NCI-H1092 treated with DMSO at 0.1 percent for 48 hours (cell line): ENCODE results near the gene PARN.
"Not testable (repeated sequence)": the region's sequence is repeated elsewhere in the genome, so short reads cannot be mapped to it uniquely, and the experiment has no call there.

Source experiments
- DNase-seq: peaks from one replicate; lab custom pipeline; 2025; lab: John Stamatoyannopoulos, UW

PARN gene

DNA sequence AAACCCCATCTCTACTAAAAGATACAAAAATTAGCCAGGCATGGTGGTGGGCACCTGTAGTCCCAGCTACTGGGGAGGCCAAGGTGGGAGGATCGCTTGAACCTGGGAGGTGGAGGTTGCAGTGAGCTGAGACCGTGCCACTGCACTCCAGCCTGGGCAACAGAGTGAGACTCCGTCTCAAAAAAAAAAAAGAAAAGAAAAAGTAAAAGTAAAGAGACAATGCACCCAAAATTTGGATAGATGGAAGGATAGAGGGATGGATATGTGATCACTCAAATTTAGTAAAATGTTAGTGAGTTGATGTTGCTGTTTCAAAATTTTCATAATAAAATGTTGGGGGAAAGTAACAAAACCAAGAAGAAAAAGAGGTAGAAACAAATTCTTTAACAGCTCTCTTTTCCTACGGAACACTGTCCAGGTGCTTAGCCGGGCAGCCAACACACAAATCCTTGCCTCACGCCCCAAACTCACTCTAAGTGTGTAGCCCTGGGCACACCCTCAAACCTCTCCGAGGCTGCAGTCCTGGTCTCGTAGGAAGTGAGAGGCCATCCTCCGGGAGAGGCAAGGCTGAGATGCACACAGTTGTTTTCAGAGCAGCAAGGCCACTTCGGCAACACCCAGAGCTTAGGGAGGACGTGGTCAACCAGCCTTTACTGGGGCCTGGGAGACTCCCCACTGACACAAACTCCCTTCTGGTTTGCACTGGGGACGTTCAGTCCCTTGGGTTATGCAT, 228.9 kb downstream of the PARN start:
- DNase-seq: not testable (repeated sequence)

GRCh38 chr16:14400285-14400977, 229.6 kb downstream of the PARN start:
- DNase-seq: no peak

GRCh38 chr16:14399378-14400284, 230.4 kb downstream of the PARN start:
- DNase-seq: no peak

DNA sequence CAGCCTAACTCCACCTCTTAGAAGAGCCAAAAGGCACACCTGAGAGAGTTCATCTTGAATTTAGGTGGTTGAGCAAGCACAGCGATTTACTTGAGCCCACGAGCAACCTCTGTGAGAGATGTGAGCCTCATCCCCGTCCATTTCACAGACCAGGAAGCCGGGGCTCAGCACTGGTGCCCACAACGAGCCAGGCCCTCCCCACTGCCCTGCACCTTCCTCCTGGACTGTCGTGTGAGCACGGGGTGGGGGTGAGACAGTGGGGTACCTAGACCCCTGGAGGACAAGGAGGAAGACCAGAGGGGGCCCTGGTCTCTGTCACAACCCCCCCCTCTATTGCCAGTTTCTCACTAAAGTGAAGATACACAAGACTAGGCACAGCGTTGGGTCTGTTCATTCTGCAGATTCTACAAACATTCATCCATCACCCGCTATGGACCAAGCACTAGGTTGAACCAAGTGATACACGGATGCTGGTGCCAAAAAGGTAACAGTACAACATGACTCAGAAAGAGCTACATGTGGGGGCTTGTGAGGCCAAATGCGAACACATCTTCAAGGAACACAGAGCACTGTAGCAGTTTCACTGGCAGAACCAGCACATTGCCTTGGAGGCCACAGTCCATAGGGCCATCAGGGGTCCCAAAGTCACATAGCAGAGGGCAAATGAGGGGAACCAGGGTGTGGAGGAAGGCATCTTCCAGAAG, 231.9 kb downstream of the PARN start:
- DNase-seq: no peak

DNA sequence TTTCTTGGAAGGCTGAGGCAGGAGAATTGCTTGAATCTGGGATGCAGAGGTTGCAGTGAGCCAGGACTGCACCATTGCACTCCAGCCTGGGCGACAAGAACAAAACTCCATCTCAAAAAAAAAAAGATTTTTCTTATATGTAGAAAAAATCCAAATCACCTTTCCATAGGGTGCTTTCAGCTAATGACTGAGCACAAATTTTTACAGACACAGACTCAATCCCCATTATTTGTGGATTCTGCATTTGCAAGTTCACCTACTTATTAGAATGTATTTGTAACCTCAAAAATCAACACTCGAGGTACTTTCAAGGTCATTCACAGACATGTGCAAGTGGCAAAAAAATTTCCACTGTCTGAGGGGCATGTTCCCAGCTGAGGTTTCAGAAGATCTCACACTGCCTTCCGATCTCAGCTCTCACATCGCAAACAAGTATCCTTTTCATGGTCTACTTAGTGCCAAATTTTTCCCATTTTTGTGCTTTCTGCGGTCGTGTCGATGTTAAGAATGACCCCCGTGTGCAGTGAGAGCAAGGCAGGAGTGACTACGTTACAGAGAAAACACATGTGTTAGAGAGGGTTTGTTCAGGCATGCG, 234.3 kb downstream of the PARN start:
- DNase-seq: not testable (repeated sequence)

DNA sequence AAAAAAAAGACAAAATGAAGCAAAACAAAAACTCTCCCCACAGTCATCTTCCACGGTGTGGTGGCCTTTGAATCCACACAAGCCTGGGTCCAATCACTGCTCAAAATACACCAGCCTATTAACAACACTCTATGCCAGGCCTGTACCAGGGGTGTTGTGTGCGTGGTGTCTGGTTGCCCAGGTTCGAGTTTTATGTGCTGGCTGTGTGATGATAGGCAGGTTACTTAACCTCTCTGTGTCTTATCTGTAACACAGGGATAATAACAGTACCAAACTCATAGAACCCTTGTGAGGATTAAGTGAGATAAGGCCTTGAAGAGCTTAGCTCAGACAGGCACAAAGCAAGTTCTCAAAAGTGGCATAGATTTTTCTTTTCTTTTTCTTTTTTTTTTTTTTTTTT, 235.2 kb downstream of the PARN start:
- no peak for DNase-seq

DNA sequence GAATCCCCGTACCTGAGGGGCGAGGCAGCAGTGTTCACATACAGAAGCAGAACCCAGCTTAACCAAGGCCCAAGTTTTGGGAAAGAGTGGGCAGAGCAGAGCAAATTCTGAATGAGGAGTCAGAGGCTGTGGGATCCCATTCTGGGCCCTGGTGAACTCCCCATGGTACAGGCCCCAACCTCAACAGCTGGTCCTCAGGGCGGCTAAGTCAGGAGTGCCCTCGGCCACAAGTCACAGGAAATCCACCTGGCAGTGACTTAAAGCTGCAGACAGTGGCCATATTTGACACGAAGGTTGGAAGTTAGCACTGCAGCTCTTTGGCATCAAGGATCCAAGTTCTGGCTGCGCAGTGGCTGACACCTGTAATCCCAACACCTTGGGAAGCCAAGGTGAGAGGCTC, 237.1 kb downstream of the PARN start:
- DNase-seq: no peak

GRCh38 chr16:14389359-14389758, 240.7 kb downstream of the PARN start:
- DNase-seq: no peak

GRCh38 chr16:14388243-14388642, 241.8 kb downstream of the PARN start:
- DNase-seq: no peak

DNA sequence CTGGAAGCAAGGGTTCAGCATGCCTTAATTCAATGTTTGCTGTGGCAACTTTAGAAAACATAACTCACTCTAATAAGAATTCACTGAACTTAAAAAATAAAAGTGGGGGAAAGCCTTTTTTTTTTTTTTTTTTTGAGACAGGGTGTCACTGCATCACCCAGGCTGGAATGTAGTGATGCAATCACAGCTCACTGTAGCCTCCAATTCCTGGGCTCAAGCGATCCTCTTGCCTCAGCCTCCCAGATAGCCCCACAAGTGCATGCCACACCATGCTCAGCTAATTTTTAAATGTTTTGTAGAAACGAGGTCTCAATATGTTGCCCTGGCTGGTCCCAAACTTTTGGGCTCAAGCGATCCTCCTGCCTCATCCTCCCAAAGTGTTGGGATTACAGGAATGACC, 243.9 kb downstream of the PARN start:
- no peak for DNase-seq
